H9 (cell line): ENCODE data around the gene DMXL1. TPM values are rescaled to one million over a fixed set of nuclear protein-coding genes. Genes with fewer than 3 reads are reported as not detected.

ENCODE experiments used
- DNase-seq: peaks from one replicate; pipeline ENCODE4 v3.0.0-alpha.2; 2017
- H2AFZ ChIP-seq: one replicate; pipeline ENCODE4 v1.6.1; 2013; ENCODE audit warnings: mild to moderate bottlenecking, low read length, control low read depth, moderate library complexity
- H2AK5ac ChIP-seq: 2 replicates; pipeline ENCODE4 v1.6.1; 2013; ENCODE audit warnings: low read length, control low read depth, mixed read lengths; ENCODE audit not compliant: insufficient read length
- H2BK120ac ChIP-seq: one replicate; pipeline ENCODE4 v1.6.1; 2013; ENCODE audit warnings: low read depth, mild to moderate bottlenecking, low read length, control low read depth, inconsistent platforms; ENCODE audit not compliant: poor library complexity, severe bottlenecking
- H2BK12ac ChIP-seq: 2 replicates; pipeline ENCODE4 v1.6.1; 2013; ENCODE audit warnings: low read length, control low read depth, mixed read lengths, low read depth; ENCODE audit not compliant: insufficient read length
- H2BK15ac ChIP-seq: 2 replicates; pipeline ENCODE4 v1.6.1; 2013; ENCODE audit warnings: low read depth, low read length, control low read depth
- H2BK20ac ChIP-seq: one replicate; pipeline ENCODE4 v1.6.1; 2013; ENCODE audit warnings: low read depth, mild to moderate bottlenecking, low read length, control low read depth, inconsistent platforms; ENCODE audit not compliant: poor library complexity, severe bottlenecking
- H2BK5ac ChIP-seq: 2 replicates; pipeline ENCODE4 v1.6.1; 2013; ENCODE audit warnings: low read length, control low read depth, mixed read lengths; ENCODE audit not compliant: insufficient read length
- H3K14ac ChIP-seq: 2 replicates; pipeline ENCODE4 v1.6.1; 2013; ENCODE audit warnings: low read length, control low read depth; ENCODE audit not compliant: insufficient read depth
- H3K18ac ChIP-seq: 2 replicates; pipeline ENCODE4 v1.6.1; 2013; ENCODE audit warnings: low read depth, mild to moderate bottlenecking, mixed read lengths, low read length, control low read depth; ENCODE audit not compliant: insufficient read length
- H3K23ac ChIP-seq: 2 replicates; pipeline ENCODE4 v1.6.1; 2013; ENCODE audit warnings: low read length, control low read depth, mixed read lengths, low read depth; ENCODE audit not compliant: insufficient read length
- H3K23me2 ChIP-seq: 2 replicates; pipeline ENCODE4 v1.6.1; 2013; ENCODE audit warnings: low read depth, mild to moderate bottlenecking, mixed read lengths, low read length, control low read depth; ENCODE audit not compliant: insufficient read length, poor library complexity, severe bottlenecking
- H3K27ac ChIP-seq: 2 replicates; pipeline ENCODE4 v1.5.1; 2013; ENCODE audit warnings: low read length, control low read depth, mixed read lengths, low read depth; ENCODE audit not compliant: insufficient read length
- H3K27me3 ChIP-seq: 2 replicates; pipeline ENCODE4 v1.6.1; 2013; ENCODE audit warnings: low read length, control low read depth, inconsistent platforms; ENCODE audit not compliant: insufficient read depth
- H3K4ac ChIP-seq: 2 replicates; pipeline ENCODE4 v1.6.1; 2013; ENCODE audit warnings: low read depth, mild to moderate bottlenecking, control low read depth, inconsistent platforms, low read length, moderate library complexity
- H3K4me1 ChIP-seq: 2 replicates; pipeline ENCODE4 v1.6.1; 2013; ENCODE audit warnings: low read length, control low read depth, inconsistent platforms; ENCODE audit not compliant: insufficient read depth
- H3K4me2 ChIP-seq: 2 replicates; pipeline ENCODE4 v1.6.1; 2013; ENCODE audit warnings: low read length, control low read depth, mixed read lengths; ENCODE audit not compliant: insufficient read length, insufficient read depth
- H3K56ac ChIP-seq: 2 replicates; pipeline ENCODE4 v1.6.1; 2013; ENCODE audit warnings: low read depth, mild to moderate bottlenecking, mixed read lengths, low read length, control low read depth; ENCODE audit not compliant: insufficient read length
- H3K79me1 ChIP-seq: 2 replicates; pipeline ENCODE4 v1.6.1; 2013; ENCODE audit warnings: low read depth, mild to moderate bottlenecking, moderate library complexity, low read length, control low read depth, inconsistent platforms; ENCODE audit not compliant: insufficient read depth, poor library complexity, severe bottlenecking
- H3K79me2 ChIP-seq: 2 replicates; pipeline ENCODE4 v1.6.1; 2013; ENCODE audit warnings: low read length, control low read depth, inconsistent platforms; ENCODE audit not compliant: insufficient read depth
- H3K9ac ChIP-seq: 2 replicates; pipeline ENCODE4 v1.6.1; 2013; ENCODE audit warnings: low read length, control low read depth, mixed read lengths; ENCODE audit not compliant: insufficient read length; ENCODE audit errors: extremely low read depth
- H3K9me3 ChIP-seq: one replicate; pipeline ENCODE4 v1.6.1; 2013; ENCODE audit warnings: low read depth, low read length, inconsistent platforms; ENCODE audit not compliant: control insufficient read depth
- H3T11ph ChIP-seq: one replicate; pipeline ENCODE4 v1.6.1; 2013; ENCODE audit warnings: mild to moderate bottlenecking, low read length, control low read depth, inconsistent platforms
- H4K20me1 ChIP-seq: one replicate; pipeline ENCODE4 v1.6.1; 2013; ENCODE audit not compliant: control insufficient read depth, insufficient read length, insufficient read depth
- H4K5ac ChIP-seq: 2 replicates; pipeline ENCODE4 v1.6.1; 2013; ENCODE audit warnings: low read depth, mild to moderate bottlenecking, mixed read lengths, low read length, control low read depth; ENCODE audit not compliant: insufficient read length
- H4K8ac ChIP-seq: replicated peaks from 2 replicates; pipeline ENCODE4 v1.6.1; 2013; ENCODE audit warnings: low read length, control low read depth, mixed read lengths, low read depth; ENCODE audit not compliant: insufficient read length
- H4K91ac ChIP-seq: 2 replicates; pipeline ENCODE4 v1.6.1; 2013; ENCODE audit warnings: low read depth, mild to moderate bottlenecking, moderate library complexity, mixed read lengths, low read length, control low read depth; ENCODE audit not compliant: insufficient read length
- H3K27ac Mint-ChIP-seq, 3 experiments: 2 replicates in 2 of 3; 3 replicates in 1 of 3; pipeline ENCODE4 v1.8.0; 2020 to 2021; ENCODE audit warnings: mixed read lengths in 3 of 3, mild to moderate bottlenecking in 1 of 3, moderate library complexity in 1 of 3
- H3K27me3 Mint-ChIP-seq: 2 replicates; pipeline ENCODE4 v1.8.0; 2021; ENCODE audit warnings: low read depth, mild to moderate bottlenecking, moderate library complexity, mixed read lengths
- H3K36me3 Mint-ChIP-seq, 3 experiments: 2 replicates in 2 of 3; 3 replicates in 1 of 3; pipeline ENCODE4 v1.8.0; 2020 to 2021; ENCODE audit warnings: low read depth in 3 of 3, mixed read lengths in 3 of 3; ENCODE audit not compliant: insufficient read depth in 1 of 3
- H3K4me1 Mint-ChIP-seq, 2 experiments: 2 replicates each; pipeline ENCODE4 v1.8.0; 2020; ENCODE audit warnings: mixed read lengths in 2 of 2
- H3K4me3 Mint-ChIP-seq, 2 experiments: 2 replicates in 1 of 2; 3 replicates in 1 of 2; pipeline ENCODE4 v1.8.0; 2020 to 2021; ENCODE audit warnings: mild to moderate bottlenecking in 2 of 2, mixed read lengths in 2 of 2, moderate library complexity in 1 of 2
- H3K9me3 Mint-ChIP-seq, 2 experiments: 2 replicates in 1 of 2; 3 replicates in 1 of 2; pipeline ENCODE4 v1.8.0; 2020; ENCODE audit warnings: mild to moderate bottlenecking in 2 of 2, mixed read lengths in 2 of 2, moderate library complexity in 1 of 2
- CTCF ChIP-seq: fragments of 200-600 bp; sonication (generic); conservative IDR thresholded peaks from 3 replicates; pipeline ENCODE4 v1.8.0; 2021; ENCODE audit warnings: antibody characterized with exemption, mild to moderate bottlenecking
- WGBS: extraction: QIAGEN DNeasy Blood & Tissue Kit; methylation state at CpG from one replicate; pipeline ENCODE4 v1.1.7; 2013; ENCODE audit warnings: missing lambda C conversion rate, low lambda C conversion rate, mixed read lengths; ENCODE audit not compliant: insufficient read length; ENCODE audit errors: extremely low coverage; 5-methylcytosine and 5-hydroxymethylcytosine counted together
- total RNA-seq: library from RNA; stranded (reverse); gene quantifications from 2 replicates; pipeline ENCODE4 v1.2.1, GENCODE V29; 2021

DMXL1 gene
- total RNA-seq, 1 experiment from 2014 or later: 63.5 TPM

- no peak; the same call in 2 of the 3 replicates for TF ChIP-seq CTCF
- peak; percentile 94 for DNase-seq
- H3K23ac ChIP-seq: no peak overlapping the region
- no peak overlapping the region for H3K56ac ChIP-seq
- no peaks in the 10 kb centered on the region for H3K79me1 ChIP-seq
- no peak overlapping the region for H3K4ac ChIP-seq
- H3K23me2 ChIP-seq: peaks cover 9% of the 10 kb centered on the region
- Mint-ChIP-seq H3K27ac (peak overlapping the region; percentile 59 to 92 (median 68); a peak in 5 of 7 replicates), H3K36me3 (peaks cover 0 to 6% (median 0%) of the 10 kb centered on the region in 3 experiments; a peak in 2 of 7 replicates), H3K27me3 (peaks cover 27% of the 10 kb centered on the region), H3K9me3 (no peaks in the 10 kb centered on the region; a peak in 1 of 5 replicates), H3K4me3 (peak overlapping the region; percentile 86 to 95), H3K4me1 (peaks cover 18 to 29% of the 10 kb centered on the region in 2 experiments)
- H3K27ac ChIP-seq: peak overlapping the region; percentile 7
- H2AFZ ChIP-seq: peak overlapping the region; percentile 84
- H3T11ph ChIP-seq: no peak overlapping the region
- peak overlapping the region; percentile 51; the same call in 1 of the 2 replicates for H3K14ac ChIP-seq
- peak overlapping the region; percentile 68 for H3K18ac ChIP-seq
- no peaks in the 10 kb centered on the region for H3K4me1 ChIP-seq
- H4K8ac ChIP-seq: no peak overlapping the region
- H3K27me3 ChIP-seq: no peaks in the 10 kb centered on the region
- no peak overlapping the region for H2BK5ac ChIP-seq
- no CpG with 5 or more reads among the region's 18 CpGs for WGBS
- no peak overlapping the region for H4K91ac ChIP-seq
- H2BK20ac ChIP-seq: no peak overlapping the region
- H3K9me3 ChIP-seq: no peaks in the 10 kb centered on the region
- no peak overlapping the region for H2BK12ac ChIP-seq
- no peaks in the 10 kb centered on the region for H3K79me2 ChIP-seq
- no peaks in the 10 kb centered on the region for H4K20me1 ChIP-seq
- no peak overlapping the region for H2BK120ac ChIP-seq
- H4K5ac ChIP-seq: no peak overlapping the region
- peak overlapping the region; percentile 79 for H3K9ac ChIP-seq
- H2AK5ac ChIP-seq: no peak overlapping the region
- H2BK15ac ChIP-seq: no peak overlapping the region
- H3K4me2 ChIP-seq: peak overlapping the region; percentile 88
Measured at GRCh38 chr5:119267958-119268386, 197.1 kb downstream of the DMXL1 start.
